ENCODE measurements around the gene MAP3K3.

Gene MAP3K3

DNA sequence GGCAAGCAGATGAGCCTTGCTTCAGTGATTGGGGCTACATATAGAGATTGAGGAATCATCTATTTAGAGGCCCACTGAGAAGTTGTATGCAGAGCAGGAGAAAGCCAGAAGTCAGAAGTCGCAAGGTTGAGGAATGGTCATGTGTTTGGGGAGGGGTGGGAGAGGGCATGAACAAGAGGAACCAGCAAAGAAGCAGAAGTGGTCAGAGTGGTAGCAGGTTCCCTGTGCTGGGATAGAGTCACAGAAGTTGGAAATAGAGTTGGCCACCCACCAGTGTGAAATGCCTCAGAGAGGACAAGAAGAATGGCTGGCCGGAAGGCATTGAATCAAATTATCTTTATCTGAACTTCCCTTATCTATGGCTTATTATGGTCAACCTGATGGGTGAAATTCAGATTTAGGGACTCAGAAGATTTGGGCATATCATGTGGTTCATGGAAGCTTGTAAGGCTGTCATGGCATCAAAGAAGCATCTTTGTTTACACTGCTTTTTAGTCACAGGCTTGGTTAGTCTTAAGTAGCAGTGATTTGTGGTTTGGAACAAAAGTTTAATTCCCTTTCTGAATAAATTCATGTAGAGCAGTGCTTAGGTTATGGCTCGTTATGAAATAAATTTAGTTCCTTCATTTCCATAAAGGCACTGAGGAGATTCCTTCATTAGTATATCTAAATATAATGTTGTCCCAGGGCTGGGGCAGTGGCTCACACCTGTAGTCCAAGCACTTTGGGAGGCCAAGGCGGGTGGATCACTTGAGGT, 19.7 kb downstream of the MAP3K3 start:
- TF ChIP-seq, protein P1, sequence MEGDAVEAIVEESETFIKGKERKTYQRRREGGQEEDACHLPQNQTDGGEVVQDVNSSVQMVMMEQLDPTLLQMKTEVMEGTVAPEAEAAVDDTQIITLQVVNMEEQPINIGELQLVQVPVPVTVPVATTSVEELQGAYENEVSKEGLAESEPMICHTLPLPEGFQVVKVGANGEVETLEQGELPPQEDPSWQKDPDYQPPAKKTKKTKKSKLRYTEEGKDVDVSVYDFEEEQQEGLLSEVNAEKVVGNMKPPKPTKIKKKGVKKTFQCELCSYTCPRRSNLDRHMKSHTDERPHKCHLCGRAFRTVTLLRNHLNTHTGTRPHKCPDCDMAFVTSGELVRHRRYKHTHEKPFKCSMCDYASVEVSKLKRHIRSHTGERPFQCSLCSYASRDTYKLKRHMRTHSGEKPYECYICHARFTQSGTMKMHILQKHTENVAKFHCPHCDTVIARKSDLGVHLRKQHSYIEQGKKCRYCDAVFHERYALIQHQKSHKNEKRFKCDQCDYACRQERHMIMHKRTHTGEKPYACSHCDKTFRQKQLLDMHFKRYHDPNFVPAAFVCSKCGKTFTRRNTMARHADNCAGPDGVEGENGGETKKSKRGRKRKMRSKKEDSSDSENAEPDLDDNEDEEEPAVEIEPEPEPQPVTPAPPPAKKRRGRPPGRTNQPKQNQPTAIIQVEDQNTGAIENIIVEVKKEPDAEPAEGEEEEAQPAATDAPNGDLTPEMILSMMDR (IDR thresholded peaks at IDR 0.05; ENCODE audit: low read depth, low read length) = no peak
- no peak for DNase-seq (ENCODE audit: extremely low read depth, low read depth)

DNA sequence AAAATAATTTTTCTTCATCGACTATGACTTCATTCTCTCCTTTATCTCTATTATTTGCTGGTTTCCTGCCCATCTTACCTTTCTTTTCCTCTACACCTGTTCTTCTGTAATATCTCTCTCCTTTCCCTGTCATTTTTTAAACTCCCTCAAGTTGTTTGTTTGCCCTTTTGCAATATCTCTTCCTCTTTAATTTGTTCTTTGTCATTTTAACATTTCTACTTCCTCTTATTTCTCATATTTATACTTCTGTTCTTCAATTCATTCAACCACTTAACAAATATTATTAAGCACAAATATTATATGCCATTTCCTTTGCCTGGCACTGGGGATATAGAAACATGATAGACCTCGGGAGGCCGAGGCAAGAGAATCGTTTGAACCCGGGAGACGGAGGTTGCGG, 22.6 kb downstream of the MAP3K3 start:
- TF ChIP-seq, protein P1 (IDR thresholded peaks at IDR 0.05; ENCODE audit: low read depth, low read length) = no peak
- DNase-seq (ENCODE audit: extremely low read depth, low read depth) = no peak

DNA sequence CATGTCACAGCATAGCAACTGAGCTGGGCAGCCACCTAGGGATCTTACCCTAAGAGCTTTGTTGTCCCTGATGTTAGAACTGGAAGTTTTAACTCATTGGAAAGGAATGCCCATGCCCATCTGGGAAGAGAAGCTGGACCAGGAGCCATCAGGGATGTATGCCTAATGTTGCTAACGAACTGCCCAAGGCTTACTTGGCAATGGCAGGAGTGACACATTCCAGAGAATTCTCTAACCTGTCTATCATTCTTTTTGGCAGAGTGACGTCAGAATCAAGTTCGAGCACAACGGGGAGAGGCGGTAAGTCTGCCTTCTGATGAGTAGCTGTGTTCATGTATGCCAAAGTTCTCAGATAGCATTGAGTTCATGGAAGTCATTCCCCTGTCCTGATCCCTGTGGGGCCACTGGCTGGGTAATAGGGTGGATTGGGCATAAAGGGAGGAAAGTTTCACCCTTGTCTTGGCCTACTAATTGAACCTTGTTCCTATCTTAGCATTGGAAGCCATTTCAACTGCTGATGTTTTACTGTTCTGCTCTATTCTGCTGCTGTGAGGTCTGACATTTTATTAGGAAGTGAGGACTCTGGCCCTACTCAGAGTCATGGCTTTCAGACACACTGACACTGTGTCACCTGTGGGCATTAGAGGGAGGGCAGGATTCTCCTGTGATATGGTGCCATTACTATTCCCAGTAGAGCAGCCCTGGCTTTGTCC, 23.7 kb downstream of the MAP3K3 start:
- DNase-seq (ENCODE audit: extremely low read depth, low read depth) = no peak
- TF ChIP-seq, protein P1 (IDR thresholded peaks at IDR 0.05; ENCODE audit: low read depth, low read length) = no peak

DNA sequence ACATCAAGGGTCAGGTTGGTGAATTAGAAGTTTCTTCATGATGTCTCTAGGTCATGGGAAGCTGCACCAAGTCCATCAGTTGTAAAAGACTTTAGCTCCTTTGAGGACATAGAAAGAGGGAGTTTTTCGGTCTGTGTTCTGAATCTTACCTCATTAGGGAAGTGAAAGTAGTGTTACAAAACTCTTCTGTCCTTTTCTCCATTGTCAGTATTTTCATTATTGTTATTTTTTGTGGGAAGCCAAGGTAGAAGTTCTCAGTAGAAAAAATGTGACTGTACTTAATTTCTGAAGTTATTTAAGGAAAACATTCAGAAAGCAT, 24.2 kb downstream of the MAP3K3 start:
- DNase-seq (ENCODE audit: extremely low read depth, low read depth) = no peak

DNA sequence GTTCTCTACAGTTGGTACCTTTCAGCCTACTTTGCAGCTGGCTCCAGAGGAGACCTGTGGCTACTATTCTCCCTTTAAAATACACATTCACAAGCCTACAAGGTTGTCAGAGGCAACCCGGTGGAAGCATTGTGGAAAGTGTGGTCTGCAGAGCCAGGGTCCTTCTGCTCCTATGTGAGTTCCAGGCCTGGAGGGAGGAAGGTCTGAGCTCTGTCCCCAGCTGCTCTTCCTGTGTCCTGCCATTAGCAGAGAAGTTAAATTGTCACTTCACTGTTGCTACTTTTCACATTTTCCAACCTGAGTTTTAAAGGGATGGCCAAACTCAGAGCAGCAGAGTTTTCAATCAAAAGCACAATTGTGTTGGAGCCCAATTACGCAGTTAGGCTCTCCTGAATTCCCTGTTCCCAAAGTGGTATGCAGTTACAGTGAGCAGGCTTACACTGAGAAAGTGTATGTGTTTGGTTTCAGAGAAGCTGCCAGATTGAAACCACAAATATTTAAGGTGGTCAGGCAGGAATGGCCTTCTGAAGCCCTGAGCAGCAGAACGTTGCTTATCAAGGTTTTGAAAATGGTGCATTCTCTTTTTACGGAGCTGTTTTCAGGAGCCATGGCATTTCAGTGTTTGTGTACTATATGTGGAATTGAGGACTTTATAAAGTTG, 25.0 kb downstream of the MAP3K3 start:
- TF ChIP-seq, protein P1 (IDR thresholded peaks at IDR 0.05; ENCODE audit: low read depth, low read length) = no peak
- DNase-seq (ENCODE audit: extremely low read depth, low read depth) = no peak

More for the DNA sequence above, 24.2 kb downstream of the MAP3K3 start:
- TF ChIP-seq, protein P1 (IDR thresholded peaks at IDR 0.05; ENCODE audit: low read depth, low read length) = no peak

DNA sequence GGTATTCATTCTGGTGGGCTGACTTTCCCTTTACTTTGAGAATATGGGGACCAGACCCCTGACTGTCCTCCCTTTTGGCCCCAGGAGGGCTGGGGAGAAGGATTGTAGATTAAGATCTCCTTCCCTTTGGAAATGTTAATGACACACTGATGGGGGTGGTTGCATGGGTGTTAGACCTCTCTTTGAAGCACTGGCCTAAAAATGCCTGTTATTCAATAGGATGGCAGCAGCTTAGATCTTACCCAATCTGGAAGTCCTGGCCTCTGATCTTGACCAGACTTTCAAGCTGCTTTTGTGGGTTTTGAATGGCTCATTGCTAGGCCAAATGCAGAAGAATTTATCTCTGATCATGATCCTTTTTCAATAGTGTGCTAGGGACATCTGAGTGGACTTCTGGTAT, 25.7 kb downstream of the MAP3K3 start:
- no peak for DNase-seq (ENCODE audit: extremely low read depth, low read depth)
- TF ChIP-seq, protein P1 (IDR thresholded peaks at IDR 0.05; ENCODE audit: low read depth, low read length) = no peak

DNA sequence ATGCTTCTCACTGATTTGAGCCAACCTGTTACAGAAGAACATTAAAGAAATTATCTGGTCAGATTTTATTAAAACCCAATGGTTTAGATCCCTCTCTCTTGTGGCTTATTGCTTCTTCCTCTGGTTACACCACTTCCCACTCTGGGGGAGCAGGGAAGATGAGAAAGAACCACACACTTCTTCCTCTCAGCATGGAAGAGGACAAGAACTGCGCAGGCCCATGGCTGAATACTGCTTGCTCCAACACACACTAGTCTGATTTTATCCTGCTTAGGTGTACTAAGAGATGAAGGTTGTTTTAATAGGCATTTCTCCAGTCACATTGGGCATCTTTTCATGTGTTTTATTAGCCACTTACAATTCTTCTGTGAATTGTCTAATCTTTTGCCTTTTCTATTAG, 27.6 kb downstream of the MAP3K3 start:
- DNase-seq (ENCODE audit: extremely low read depth, low read depth) = no peak
- TF ChIP-seq, protein P1 (IDR thresholded peaks at IDR 0.05; ENCODE audit: low read depth, low read length) = no peak
